Mammary epithelial cell (primary cell): ENCODE measurements around the gene KCNH5.
A peak's percentile ranks its signal among the peaks of the same experiment; 100 is the strongest.

ENCODE experiments used
- EZH2 ChIP-seq: IDR thresholded peaks from 2 replicates; pipeline ENCODE4 v1.6.1; 2012; ENCODE audit warnings: low read length, inconsistent platforms, borderline replicate concordance
- TF ChIP-seq, protein P1 (sequence below), 2 donors: IDR thresholded peaks in 1 of 2; conservative IDR thresholded peaks in 1 of 2; 2 replicates each; pipeline ENCODE4 v1.5.1; 2011 to 2012; ENCODE audit warnings: inconsistent platforms in 2 of 2, low read length in 2 of 2, mild to moderate bottlenecking in 2 of 2, control low read depth in 1 of 2, low read depth in 1 of 2; ENCODE audit not compliant: insufficient read depth in 1 of 2; ENCODE audit errors: extremely low read depth in 1 of 2

DNA sequence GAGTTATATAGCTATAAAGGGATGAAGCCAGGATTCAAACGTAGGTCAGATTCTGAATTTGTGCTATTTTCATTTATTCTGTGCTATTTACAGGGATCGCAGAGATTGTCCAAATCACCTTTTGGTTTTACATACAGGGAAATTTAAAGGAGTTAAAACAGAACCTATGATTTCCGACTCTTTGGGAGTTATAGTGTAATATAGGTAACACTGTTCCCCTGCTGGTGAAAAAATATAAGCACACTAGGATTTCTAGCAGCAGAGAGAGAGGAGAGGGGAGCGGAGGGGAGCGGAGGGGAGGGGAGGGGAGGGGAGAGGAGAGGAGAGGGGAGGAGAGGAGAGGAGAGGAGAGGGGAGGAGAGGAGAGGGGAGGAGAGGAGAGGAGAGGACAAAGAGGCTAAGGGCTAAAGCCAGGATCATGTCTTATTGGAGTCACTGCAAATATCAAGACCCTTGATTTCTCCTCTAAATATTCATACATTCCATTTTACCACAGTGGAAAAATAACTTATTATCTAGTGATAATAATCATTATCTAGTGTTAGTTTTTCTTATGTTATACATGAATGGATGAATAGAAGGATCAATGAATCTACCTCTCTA lies 46.2 kb upstream of the KCNH5 start:
- TF ChIP-seq, protein P1, sequence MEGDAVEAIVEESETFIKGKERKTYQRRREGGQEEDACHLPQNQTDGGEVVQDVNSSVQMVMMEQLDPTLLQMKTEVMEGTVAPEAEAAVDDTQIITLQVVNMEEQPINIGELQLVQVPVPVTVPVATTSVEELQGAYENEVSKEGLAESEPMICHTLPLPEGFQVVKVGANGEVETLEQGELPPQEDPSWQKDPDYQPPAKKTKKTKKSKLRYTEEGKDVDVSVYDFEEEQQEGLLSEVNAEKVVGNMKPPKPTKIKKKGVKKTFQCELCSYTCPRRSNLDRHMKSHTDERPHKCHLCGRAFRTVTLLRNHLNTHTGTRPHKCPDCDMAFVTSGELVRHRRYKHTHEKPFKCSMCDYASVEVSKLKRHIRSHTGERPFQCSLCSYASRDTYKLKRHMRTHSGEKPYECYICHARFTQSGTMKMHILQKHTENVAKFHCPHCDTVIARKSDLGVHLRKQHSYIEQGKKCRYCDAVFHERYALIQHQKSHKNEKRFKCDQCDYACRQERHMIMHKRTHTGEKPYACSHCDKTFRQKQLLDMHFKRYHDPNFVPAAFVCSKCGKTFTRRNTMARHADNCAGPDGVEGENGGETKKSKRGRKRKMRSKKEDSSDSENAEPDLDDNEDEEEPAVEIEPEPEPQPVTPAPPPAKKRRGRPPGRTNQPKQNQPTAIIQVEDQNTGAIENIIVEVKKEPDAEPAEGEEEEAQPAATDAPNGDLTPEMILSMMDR (conservative IDR thresholded peaks at IDR 0.05 in 1 of 2, IDR thresholded peaks at IDR 0.05 in 1 of 2; ENCODE audit: extremely low read depth in 1 of 2, insufficient read depth in 1 of 2, low read depth in 1 of 2, low read length in 2 of 2) = peak in 1 of 2 donors; percentile 6
- TF ChIP-seq EZH2 = no peak
